ENCODE results near the gene E2F4.

The E2F4 gene, protein sequence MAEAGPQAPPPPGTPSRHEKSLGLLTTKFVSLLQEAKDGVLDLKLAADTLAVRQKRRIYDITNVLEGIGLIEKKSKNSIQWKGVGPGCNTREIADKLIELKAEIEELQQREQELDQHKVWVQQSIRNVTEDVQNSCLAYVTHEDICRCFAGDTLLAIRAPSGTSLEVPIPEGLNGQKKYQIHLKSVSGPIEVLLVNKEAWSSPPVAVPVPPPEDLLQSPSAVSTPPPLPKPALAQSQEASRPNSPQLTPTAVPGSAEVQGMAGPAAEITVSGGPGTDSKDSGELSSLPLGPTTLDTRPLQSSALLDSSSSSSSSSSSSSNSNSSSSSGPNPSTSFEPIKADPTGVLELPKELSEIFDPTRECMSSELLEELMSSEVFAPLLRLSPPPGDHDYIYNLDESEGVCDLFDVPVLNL

DNA sequence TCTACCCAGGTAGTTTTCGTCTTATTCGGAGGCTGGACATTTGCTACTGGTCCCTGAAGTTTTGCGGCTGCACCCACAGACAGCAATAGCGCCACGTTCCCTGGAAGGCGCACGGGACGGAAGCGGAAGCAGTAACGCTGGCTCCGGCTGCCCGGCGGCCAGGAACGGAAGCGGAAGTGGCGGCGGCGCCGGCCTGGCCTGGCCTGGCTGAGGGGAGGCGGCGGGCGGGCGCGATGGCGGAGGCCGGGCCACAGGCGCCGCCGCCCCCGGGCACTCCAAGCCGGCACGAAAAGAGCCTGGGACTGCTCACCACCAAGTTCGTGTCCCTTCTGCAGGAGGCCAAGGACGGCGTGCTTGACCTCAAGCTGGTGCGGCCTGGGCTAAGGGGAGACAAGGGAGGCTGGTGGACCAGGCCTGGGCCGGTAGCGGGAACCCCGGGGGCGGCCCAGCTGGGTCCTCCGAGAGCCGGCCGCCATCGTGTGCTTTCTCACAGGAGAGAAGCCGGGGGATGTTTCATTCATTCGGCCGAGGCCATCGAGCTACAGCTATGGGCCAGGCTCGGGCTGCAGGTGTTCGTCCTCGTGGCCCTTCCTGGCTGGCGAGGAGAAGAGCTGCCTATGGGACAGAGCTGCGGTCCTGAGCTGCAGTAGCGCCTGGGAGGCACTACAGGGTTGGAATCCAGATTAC lies at the start of gene E2F4:
Gene E2F4, plus strand, starts transcription at position 161 of the 687 bp plus-strand sequence. Its CDS starts 73 bp downstream, at position 234.
- DNase-seq = peak; percentile 83

DNA sequence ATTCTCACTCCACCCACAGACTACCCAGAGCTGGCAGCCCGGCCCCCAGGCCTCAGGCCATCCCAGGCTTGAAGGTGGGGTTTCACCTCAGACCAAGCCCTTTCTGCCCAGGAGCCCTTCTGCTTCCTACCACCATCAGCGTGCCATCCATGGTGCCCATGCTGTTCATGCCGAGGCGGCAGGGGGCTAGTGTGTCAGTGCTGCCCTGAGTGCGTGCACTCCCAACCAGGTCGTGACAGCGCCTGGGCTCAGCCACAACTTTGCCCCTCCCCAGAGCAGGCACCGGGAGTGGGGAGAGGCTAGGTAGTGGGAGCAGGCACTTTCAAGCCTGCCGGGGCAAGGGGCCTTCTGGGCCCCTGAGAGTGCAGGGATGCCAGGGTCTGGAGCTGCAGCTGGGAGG lies 49.6 kb upstream of the E2F4 start:
- DNase-seq = no peak

DNA sequence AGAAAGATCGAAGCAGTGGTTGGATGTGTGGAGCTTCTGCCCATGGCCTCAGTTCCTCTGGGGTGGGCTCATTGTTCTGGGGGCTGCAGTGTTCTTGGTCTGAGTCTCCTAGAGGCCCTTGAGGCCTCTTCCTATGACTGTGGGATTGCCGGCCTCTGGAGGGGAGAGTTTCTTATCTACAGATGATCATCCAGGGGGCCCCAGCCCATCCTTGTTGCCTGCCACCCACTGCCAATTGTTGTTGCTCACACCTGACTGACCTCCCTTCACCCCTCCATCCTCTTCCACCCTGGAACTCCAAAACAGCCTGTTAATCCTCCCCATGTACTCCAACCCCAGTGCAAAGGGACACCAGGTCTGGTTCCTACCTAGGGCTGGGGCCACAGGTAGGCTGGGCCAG lies 47.0 kb upstream of the E2F4 start:
- DNase-seq = no peak

DNA sequence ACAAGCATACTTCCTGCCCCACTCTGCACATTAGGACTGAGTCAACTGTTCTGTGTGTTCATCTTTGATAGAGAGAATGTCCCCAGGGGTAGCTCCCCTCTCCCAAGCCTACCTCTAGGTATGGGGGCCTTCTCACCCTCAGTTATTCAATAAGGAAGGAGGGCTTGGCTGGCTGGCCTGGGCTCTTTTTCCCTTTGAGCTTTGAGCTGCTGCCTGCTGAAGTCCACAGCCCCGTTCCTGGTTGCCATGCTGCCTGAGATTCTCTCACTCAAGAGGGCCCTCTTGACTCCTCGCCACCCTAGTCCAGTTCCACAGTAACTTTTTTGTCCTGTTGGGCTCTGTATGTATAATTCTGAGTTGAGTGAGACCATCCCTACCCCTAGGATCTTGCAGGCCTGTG lies 46.2 kb upstream of the E2F4 start:
- DNase-seq = no peak

DNA sequence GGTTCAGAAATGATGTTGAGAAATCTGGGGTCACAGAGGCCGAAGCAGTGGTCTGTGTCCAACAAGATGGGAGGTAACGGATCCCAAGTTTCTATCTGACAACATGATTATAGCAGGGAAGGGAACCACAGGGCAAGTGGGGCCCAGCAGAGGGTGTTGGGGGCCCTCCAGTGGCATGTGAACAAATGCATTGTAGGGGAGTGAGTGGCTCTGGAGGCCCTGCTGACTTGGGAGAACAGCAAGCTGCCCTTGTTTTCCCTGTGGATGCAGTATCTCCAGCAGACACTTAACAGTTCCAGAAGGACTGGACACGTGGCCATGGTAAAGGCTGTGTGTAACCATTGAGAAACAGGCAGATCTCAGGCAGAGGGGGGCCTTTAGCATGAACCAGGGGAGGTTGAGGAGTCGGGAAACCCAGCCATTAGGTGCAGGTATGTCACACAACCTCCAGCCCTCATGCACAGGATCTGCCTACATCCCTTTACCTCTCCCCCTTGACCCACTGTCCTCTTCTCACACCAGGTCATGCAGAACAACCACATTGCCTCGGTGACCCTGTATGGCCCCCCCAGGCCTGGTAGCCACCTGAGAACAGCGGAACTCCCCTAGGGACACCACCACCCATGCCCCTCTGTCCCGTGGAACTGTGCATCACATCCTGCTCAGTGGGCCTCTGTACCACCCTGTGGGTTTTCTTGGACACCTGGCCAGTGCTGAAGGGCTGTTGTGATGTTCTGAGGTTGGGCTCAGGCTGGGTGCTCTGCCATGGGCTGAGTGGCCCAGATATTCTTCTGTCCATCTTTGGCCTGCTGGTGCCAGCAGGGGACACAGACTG lies 45.2 kb upstream of the E2F4 start:
- no peak for DNase-seq

DNA sequence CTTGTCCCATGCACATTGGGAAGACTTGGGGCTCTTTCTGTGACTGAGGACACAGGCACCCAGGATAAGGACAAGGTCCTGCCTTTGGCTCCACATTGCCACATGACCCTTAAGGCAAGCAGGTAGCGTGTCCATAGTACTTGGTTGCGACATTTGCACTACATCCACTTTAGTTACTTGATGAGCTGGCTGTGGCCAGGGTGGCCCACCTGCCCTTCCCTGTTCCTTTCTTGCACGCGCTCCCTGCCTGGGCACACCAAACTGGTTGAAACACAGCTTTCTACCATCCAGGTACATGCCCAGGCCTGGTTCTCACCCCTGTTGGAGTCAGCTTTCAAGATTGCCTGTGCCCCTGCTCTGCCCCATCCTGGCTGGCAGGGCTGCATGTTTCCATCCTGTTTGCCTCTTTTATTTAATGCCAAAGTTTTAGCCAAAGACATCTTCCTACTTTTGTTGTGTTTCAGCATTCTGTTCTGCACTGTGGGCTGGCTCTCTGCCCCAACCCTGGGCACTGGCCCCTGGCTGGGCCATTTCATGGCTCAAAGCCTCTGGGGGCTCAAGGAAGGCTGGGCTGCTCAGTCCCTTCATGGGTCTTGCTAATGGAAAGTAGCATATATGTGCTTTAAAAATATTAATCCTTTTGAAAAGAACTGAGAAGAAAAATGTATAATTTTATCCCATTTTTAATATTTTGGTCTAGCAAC lies 44.4 kb upstream of the E2F4 start:
- DNase-seq = no peak

DNA sequence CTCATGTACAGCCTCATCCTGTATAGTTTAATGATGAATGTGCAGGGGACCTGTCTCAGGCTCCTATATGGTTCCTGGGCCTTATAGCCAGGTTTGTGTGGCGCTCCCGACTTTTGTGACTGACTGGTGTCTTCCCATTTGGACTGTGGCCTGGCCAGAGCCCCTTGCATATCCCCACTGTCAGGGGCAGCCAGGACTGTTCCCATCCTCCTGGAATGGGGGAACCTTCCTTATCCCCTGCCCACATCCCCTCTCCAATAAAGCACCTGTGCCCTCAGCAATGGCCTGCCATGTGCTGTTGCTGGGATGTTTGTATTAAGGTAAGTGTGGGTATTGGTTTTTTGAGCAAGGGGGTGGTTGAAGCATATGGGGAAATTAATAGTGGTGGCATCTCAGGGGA lies 43.7 kb upstream of the E2F4 start:
- DNase-seq = no peak

DNA sequence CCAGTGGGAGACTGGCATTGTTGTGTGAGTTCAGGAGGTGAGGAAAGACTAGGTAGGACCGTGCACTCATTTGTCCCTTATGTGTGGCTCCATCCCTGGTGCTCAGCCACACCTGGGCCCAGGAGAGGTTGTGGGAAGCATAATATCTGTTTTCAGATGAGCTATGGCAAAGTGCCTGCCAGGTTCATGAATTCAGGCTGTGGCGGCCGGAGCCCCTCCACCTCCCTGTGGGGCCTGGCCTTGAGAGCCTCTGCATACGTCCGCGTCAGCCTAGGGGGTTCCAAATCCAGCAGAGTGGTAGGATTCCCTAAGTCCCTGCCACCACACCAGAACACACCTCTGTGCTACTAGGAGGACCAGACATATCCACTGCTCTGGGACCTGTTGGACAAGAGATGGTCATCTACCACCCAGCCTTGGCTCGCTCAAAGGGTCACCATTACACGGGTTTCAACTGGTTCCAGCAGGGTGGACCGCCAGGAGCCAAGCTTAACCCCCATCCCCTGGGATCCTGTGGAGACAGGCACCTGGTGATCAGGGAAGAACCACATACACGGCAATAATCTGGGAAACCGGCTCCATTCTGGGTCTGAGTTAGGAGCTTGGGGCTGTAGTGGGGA lies 43.2 kb upstream of the E2F4 start:
- DNase-seq = no peak

DNA sequence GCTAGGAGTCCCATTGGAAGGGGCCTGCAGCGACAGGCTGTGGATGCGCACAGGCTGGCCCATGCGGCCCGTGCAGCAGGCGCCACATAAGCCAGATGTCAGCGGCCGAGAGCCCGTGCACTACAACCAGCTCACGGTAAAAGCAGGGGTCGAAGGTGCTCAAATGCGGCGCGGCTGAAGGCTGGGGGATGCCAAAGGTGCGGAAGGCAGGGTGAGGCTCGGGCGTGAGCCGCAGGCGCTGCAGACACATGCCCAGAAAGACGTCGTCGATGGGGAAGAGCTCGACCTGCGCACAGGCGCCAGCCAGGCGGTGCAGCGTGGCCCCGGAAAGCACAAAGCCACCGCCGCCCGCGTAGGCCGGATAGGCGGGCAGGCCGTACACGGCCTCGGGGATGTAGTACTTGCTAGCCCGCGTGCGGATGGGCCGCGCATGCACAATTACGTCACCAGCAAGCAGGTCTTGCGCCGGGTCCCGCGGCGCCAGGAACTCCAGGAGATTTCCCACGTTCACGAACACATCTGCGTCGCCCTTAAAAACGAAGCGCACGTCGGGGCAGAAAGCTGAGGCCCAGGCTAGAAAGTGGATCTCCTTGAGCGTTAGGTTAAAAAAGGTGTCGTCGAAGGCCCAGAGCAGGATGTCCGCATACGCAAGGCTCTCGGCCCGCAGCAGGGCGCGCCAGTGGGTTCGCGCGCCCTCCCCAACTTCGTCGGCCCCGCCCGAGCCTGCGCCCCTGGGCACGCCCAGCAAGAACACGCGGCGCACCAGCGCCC lies 42.5 kb upstream of the E2F4 start:
- DNase-seq = no peak

DNA sequence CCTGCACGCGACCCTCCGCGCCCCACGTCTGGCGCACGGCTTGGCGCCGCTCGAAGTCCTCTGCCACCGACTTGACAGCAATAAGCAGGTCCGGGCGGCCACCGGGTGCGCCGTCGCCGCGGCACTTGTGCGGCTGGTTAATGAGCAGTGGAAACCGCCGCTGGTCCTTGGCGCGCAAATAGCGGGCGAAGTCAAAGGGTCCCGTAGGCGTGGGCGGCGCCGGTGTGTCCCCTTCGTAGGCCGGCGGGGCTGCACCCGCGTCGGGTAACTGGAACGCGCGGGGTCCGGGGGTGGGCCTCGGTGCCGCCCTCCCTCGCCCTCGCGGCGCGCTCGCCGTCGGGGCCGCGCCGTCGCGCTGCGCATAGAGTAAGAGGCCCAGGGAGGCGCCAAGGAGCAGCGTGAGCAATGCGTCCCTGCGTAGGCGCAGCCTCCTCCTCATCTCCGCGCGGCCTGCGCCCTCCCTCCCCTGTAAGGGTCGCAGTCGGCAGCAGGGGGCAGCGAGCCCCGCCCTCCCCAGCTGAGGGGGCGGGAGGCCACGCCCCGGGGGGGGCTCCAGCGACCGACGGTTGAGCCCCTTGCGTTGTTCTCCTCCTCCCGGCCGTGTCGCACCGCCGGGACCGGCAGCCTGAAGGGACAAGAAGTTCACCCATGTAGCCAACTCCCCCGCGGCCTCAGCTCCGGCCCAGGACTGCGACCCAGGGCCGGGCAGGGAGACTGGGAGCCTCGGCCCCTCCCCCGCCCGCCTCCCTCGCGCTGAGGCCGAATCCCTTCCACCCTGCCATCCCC lies 41.7 kb upstream of the E2F4 start:
- DNase-seq = peak; percentile 48

DNA sequence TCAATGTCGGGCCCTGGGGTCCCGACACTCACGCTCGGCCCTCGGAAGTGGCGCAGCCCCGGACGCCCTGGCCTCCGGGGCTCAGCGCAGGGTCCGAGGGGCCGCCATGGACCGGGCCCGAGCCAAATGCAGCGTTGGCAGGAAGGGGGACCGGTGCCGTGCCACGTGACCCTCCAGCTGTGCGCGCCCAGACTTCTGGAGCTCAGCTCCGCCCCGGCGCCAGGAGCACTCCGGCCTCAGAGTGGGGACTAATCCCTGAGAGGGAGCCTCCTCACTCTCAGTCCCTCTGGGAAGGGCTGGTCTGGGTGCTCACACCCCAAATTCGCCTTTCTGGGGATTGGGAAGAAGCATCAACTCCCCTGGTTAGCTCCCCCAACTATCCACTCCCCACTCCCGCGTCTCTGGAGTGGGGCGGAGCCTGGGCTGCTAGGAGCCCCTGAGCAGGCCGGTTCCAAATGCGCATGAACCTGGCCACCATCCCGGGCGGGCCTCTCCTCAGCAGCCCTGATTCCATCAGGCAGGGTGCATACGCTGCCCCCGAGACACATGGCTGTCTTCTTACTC lies 41.0 kb upstream of the E2F4 start, which contains the start of gene B3GNT9:
Gene B3GNT9, minus strand, starts transcription at position 166 of the 564 bp plus-strand sequence. CDS start 513 bp downstream, outside the sequence.
- peak; percentile 29 for DNase-seq

DNA sequence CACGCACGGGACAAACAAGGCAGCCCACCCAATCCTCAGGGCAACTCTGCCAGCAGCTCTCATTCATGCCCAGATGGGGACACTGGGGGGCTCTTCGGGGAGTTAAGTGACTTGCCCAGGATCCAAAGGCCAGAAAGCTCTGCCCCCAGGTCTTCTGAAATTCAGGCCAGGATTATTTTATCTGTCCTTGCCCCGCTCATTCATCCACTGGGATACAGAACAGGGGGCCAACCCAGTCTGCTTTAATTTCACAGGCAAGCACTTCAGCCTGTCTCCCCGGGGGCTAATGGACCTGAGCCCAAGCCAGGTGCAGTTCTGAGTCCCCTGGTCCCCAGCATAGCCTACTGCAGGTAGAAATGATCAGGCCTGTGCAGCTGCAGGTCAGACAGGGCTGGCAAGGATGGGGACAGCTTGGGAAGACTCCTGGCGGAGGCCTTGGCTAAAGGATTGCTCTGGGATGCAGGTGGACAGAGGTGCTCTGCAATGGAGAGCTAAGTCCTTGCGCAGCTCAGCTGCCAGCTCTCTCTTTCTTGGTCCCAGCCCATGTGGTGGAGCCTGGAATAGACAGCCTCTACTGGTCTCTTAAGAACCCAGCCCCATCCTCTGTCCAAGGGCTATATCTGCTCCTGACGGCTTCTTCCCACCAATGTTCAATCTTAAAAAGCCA lies 40.4 kb upstream of the E2F4 start:
- no peak for DNase-seq

DNA sequence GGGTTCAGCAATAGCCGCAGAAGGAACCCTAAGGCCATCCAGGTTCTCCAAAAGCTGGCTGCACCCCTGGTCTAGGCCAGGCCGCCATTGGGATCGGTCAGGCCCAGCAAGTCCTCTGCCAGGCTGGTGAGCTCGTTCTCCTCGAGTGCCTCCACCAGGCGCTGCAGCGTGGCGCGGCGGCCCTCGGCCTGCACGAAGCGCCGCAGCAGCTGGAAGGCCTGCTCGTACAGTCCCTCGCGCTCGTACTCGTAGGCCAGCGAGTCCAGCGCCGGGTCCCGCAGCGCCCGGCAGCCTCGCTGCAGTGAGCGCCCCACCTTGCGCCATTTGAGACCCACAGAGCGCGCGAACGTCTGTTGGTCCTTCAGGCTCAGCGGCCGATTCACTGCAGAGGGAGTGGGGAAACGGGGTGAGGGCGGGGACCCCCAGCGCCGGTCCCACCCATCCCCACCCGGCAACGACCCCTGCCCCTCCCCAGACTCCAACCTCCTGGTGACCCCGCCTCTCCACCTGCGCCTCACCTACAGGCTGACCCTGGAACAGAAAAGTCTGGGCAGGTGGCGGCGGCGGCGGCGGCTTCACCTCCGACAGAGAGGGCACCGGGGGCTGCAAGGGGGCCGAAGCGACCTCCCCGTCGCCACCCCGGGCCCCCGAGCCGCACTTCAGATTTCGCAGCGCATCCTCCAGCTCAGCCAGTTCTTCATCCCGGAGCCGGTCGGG lies 37.2 kb upstream of the E2F4 start:
- no peak for DNase-seq

DNA sequence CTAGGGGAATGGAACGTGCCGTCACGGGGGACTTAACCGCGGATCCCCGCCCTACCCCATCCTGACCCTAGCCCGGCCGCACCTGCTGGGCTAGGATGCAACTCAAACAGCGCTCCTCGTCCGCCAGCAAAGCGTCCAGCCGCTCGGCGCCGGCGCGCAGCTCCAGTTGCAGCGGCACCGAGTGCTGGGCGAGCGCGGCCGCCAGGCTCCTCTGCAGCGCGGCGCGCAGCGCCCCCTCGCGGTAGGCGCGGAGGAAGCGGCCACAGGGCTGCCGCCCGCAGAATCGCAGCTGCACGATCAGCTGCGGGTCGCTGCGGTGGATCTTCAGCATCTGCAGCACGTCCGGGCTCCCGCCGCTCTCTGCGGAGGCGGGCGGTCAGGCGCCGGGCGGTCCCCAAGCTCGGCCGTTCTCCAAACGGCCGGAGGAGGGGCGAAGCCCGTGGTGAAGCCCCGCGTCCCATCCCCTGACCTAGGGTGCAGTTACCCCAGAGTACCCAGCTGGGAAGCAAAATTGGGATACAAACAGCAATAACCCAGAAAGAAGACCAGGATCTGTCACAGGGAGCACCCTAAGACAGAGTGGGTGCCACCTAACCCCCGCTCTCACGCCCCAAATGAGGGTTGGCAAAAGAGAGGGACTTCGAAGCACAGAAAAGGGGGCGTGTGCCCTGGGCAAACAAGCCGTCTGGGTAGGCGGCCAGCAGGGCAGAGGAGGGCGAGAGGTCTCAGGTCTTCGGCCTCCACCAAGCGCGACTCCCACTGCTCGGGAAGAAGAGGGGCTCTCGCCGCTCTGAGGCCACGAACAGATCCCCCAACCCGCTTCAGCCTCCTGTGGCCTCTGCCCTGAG lies 36.4 kb upstream of the E2F4 start:
- peak; percentile 70 for DNase-seq

DNA sequence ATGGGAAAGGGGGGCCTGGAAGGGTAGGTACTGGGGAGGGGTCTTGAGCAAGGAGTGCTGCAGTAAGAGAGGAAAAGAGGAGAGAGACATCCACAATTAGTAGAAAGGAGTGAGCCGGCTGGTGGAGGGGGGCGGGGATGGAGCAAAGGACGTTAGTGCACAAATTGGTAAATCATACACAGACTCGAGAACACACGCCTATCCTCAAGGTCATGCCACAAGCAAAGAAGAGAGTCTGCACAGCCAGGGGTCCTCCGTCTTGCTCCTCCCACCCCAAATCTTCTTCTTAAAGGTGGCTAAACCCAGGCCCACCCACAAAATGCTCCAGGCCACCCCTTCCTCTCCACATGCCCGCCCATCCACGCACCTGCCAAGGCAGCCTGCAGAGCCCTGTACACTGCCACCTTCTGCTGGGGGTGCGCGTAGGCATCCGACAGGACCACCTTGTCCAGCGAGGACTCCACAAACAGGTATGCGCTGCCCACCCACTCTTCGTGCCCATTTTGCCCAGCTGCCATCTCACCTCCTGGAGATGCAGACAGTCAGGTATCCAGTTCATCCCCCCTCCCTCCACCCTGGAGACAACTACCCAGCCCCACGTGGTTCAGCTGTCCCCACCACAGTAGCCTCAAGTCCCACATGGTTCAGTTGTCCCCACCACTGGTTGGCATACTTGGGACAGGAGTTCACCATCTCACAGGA lies 35.7 kb upstream of the E2F4 start:
- no peak for DNase-seq

DNA sequence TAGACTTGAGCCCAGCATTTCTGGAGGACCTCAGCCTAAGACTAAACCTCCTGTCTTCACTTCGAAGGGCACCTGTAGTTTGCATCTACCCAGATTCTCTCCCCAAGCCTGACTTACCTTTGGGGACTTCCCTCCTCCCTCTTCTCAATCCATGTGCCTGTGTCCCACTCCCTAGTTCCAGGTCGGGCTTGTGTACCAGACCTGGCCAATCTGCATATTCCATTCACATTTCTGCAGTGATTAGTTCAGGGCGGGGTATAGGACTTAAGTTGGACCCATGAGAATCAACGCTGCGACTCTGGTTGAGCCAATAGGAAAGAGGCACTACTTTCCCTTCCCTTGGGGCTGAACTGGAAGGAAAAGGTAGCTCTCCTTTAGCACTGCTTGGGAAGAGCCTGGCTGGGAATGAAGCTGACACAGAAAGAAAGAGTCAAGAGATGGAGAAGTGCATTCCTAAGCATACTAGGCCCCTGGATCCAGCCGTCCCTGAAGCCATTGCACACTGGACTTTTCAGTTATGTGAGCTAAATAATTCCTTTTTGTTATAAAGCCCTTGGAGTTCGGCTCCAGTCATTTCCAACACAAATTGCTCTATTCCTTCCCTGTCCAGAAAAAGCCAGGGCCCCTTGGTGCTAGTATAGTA lies 34.7 kb upstream of the E2F4 start:
- no peak for DNase-seq

Data from stimulated activated naive CD4-positive, alpha-beta T cell treated with Interleukin-2 at 50 U/mL for 16 hours (primary cell).